Retinal pigment epithelial cell (primary cell): ENCODE measurements around the gene S1PR1.

Experiments
- DNase-seq: peaks from one replicate; pipeline ENCODE4 v3.0.0-alpha.2; 2010; ENCODE audit warnings: low read depth
- H3K4me3 ChIP-seq: 2 replicates; pipeline ENCODE4 v1.5.1; 2011; ENCODE audit warnings: mild to moderate bottlenecking, low read length, control low read depth, moderate library complexity
- TF ChIP-seq, protein P1 (sequence below): conservative IDR thresholded peaks from 2 replicates; pipeline ENCODE4 v1.5.1; 2011; ENCODE audit warnings: low read depth, low read length, control low read depth, inconsistent platforms

Gene S1PR1

GRCh38 chr1:101261623-101262022 lies 24.8 kb downstream of the S1PR1 start:
- no peak for DNase-seq
- TF ChIP-seq, protein P1, sequence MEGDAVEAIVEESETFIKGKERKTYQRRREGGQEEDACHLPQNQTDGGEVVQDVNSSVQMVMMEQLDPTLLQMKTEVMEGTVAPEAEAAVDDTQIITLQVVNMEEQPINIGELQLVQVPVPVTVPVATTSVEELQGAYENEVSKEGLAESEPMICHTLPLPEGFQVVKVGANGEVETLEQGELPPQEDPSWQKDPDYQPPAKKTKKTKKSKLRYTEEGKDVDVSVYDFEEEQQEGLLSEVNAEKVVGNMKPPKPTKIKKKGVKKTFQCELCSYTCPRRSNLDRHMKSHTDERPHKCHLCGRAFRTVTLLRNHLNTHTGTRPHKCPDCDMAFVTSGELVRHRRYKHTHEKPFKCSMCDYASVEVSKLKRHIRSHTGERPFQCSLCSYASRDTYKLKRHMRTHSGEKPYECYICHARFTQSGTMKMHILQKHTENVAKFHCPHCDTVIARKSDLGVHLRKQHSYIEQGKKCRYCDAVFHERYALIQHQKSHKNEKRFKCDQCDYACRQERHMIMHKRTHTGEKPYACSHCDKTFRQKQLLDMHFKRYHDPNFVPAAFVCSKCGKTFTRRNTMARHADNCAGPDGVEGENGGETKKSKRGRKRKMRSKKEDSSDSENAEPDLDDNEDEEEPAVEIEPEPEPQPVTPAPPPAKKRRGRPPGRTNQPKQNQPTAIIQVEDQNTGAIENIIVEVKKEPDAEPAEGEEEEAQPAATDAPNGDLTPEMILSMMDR = no peak
- H3K4me3 ChIP-seq = no peak overlapping the region

- no peak overlapping the region for H3K4me3 ChIP-seq
- TF ChIP-seq, protein P1 = no peak
- no peak for DNase-seq
These were observed 25.2 kb downstream of the S1PR1 start for GRCh38 chr1:101262060-101262459.

- H3K4me3 ChIP-seq = no peak overlapping the region
- TF ChIP-seq, protein P1 = no peak
- DNase-seq = no peak
These were observed 26.0 kb downstream of the S1PR1 start for GRCh38 chr1:101262630-101263348.

DNA sequence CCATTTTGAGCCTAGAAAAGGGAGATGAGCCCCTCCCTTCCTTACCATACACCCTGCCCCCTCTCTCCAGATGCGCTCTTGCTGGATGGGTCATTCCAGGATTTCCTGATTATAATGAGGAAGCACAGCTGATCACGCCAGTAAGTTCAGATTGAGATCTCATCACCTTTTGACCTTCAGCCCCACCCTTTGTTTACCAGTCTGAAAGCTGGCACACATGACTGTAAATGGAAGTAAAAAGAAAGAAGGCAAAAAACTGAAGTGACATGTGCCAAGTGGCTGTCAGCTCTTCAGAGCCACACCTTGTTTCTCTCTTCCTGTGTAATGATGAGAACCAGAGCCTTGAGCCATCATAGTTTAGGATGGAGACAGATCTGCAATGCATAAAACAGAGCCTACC lies 27.9 kb downstream of the S1PR1 start:
- H3K4me3 ChIP-seq = no peak overlapping the region
- no peak for DNase-seq
- TF ChIP-seq, protein P1 = no peak

- DNase-seq = no peak
- TF ChIP-seq, protein P1 = no peak
These were observed 28.9 kb downstream of the S1PR1 start for GRCh38 chr1:101265684-101266083.

DNA sequence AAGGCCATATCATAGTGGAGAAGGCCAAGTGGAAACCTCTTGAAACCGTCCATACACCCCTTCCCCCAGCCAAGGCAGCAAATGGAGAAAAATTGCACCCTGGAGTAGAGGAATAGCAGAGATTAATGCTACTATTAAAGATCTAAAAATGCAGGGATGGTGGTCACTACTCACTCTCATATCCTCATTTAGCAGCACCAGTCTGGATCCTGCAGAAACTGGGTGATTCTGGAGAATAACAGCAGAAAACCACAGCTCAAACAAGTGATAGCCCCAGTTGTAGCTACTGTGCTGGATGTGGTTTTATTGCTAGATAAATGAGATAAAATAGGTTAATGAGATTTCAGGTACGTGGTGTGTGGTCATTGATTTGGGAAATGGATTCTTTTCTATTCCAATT lies 30.3 kb downstream of the S1PR1 start:
- no peak for DNase-seq
- TF ChIP-seq, protein P1 = no peak

More at GRCh38 chr1:101265684-101266083, 28.9 kb downstream of the S1PR1 start:
- H3K4me3 ChIP-seq = no peak overlapping the region

DNA sequence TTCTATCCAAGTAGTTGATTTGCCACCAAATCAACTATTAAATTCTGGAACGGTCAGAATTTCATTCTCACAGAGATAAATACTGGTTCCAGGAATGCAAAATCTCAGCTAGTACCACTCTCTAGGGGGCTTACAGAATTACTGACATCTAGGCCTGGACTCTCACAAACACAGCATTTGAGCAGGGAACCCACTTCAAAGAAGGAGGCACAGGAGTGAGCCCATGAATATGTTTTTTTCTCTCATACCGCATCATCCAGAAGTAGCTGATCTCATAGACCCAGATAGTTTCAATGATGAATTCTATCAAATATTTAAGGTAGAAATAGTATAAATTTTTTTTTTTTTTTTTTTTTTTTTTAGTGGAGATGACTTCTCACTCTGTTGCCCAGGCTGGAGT lies 32.1 kb downstream of the S1PR1 start:
- H3K4me3 ChIP-seq = no peak overlapping the region
- no peak for DNase-seq
- TF ChIP-seq, protein P1 = no peak

More for the DNA sequence above, 30.3 kb downstream of the S1PR1 start:
- H3K4me3 ChIP-seq = no peak overlapping the region
